Naive thymus-derived CD4-positive, alpha-beta T cell (primary cell): ENCODE results near the gene KIAA0825. TPM values are rescaled to one million over a fixed set of nuclear protein-coding genes. Genes with fewer than 3 reads are reported as not detected.

ENCODE experiments used
- ATAC-seq: fragments of 150-1000 bp; cut with Tn5 transposase; 2 replicates; pipeline ENCODE4 v1.10.0; 2021; ENCODE audit warnings: mild to moderate bottlenecking, moderate library complexity
- CTCF ChIA-PET: fragments of 350-600 bp; sonication (Branson Sonifier 250); formaldehyde crosslinking; loops from one replicate; lab custom pipeline; 2021; ENCODE audit warnings: antibody characterized with exemption; lab: Charles Lee
- POLR2A ChIA-PET: fragments of 350-600 bp; sonication (Branson Sonifier 250); formaldehyde crosslinking; loops from one replicate; lab custom pipeline; 2021; ENCODE audit warnings: antibody characterized with exemption, inconsistent platforms; lab: Charles Lee
- DNase-seq, 9 donors: peaks; one replicate each; pipeline versions ENCODE4 v3.0.0 to v3.0.0-alpha.2; 2020 to 2022; ENCODE audit warnings: mixed read lengths in 1 of 9
- H3K27ac ChIP-seq: one replicate; pipeline ENCODE4 v1.7.0; 2013; ENCODE audit warnings: mild to moderate bottlenecking, low read depth, low read length, moderate library complexity
- H3K27me3 ChIP-seq, 2 donors: one replicate each; pipeline ENCODE4 v1.7.0; 2013; ENCODE audit warnings: low read length in 2 of 2, mild to moderate bottlenecking in 2 of 2, moderate library complexity in 2 of 2; ENCODE audit not compliant: control insufficient read depth in 2 of 2, insufficient read depth in 2 of 2
- H3K36me3 ChIP-seq, 3 experiments: 1 replicate in 2 of 3; 2 replicates in 1 of 3; pipeline ENCODE4 v1.7.0; 2013; ENCODE audit warnings: low read length in 3 of 3, mild to moderate bottlenecking in 3 of 3, moderate library complexity in 1 of 3; ENCODE audit not compliant: insufficient read depth in 3 of 3, control insufficient read depth in 2 of 3
- H3K4me1 ChIP-seq, 2 donors: one replicate each; pipeline ENCODE4 v1.7.0; 2013; ENCODE audit warnings: low read length in 2 of 2, mild to moderate bottlenecking in 2 of 2, moderate library complexity in 1 of 2; ENCODE audit not compliant: control insufficient read depth in 2 of 2, insufficient read depth in 2 of 2
- H3K4me3 ChIP-seq: 2 replicates; pipeline ENCODE4 v1.7.0; 2013; ENCODE audit warnings: mild to moderate bottlenecking, low read length
- H3K9me3 ChIP-seq, 3 experiments: 1 replicate in 2 of 3; 2 replicates in 1 of 3; pipeline ENCODE4 v1.7.0; 2013; ENCODE audit warnings: low read length in 3 of 3; ENCODE audit not compliant: control insufficient read depth in 2 of 3
- H3K27ac Mint-ChIP-seq, 9 donors: one replicate each; pipeline ENCODE4 v1.8.0; 2020 to 2022; ENCODE audit warnings: mixed read lengths in 9 of 9, mild to moderate bottlenecking in 8 of 9, moderate library complexity in 5 of 9, inconsistent platforms in 2 of 9
- H3K27me3 Mint-ChIP-seq, 5 donors: one replicate each; pipeline ENCODE4 v1.8.0; 2021 to 2022; ENCODE audit warnings: mixed read lengths in 5 of 5, mild to moderate bottlenecking in 1 of 5
- H3K36me3 Mint-ChIP-seq, 5 donors: one replicate each; pipeline ENCODE4 v1.8.0; 2020 to 2022; ENCODE audit warnings: mixed read lengths in 5 of 5, mild to moderate bottlenecking in 3 of 5, inconsistent platforms in 1 of 5
- H3K4me1 Mint-ChIP-seq, 7 donors: one replicate each; pipeline ENCODE4 v1.8.0; 2020 to 2022; ENCODE audit warnings: mixed read lengths in 7 of 7, mild to moderate bottlenecking in 3 of 7, inconsistent platforms in 1 of 7
- H3K4me3 Mint-ChIP-seq, 10 donors: one replicate each; pipeline ENCODE4 v1.8.0; 2020 to 2022; ENCODE audit warnings: mild to moderate bottlenecking in 10 of 10, mixed read lengths in 10 of 10, moderate library complexity in 6 of 10, inconsistent platforms in 2 of 10
- H3K9me3 Mint-ChIP-seq, 11 donors: one replicate each; pipeline ENCODE4 v1.8.0; 2020 to 2022; ENCODE audit warnings: mixed read lengths in 11 of 11, mild to moderate bottlenecking in 4 of 11, inconsistent platforms in 1 of 11, moderate library complexity in 1 of 11
- intact Hi-C, 2 donors: fragments of 100-400 bp; cut with micrococcal nuclease; formaldehyde crosslinking; loops; one replicate each; pipeline ENCODE4 v1.15.1; 2023
- polyA plus RNA-seq, 2 donors: library from polyadenylated mRNA; unstranded; fragments of 300-500 nt; fragmentation: Illumina TruSeq; gene quantifications; one replicate each; pipeline ENCODE4 v1.2.3, GENCODE V29; 2021
- total RNA-seq, 6 experiments: library from RNA in 5 of 6; stranded (reverse) in 5 of 6; gene quantifications; 1 replicate in 5 of 6; 2 replicates in 1 of 6; pipeline ENCODE4 v1.2.3 and lab custom pipeline; 2021 to 2026

The KIAA0825 gene
- total and polyA plus RNA-seq, 7 experiments from 2014 or later = 0.38 to 3.2 (median 1.3) TPM

GRCh38 chr5:94420885-94421284, 197.5 kb downstream of the KIAA0825 start:
- Histone ChIP-seq H3K36me3 (no peaks in the 10 kb centered on the region), H3K4me1 (no peaks in the 10 kb centered on the region), H3K27me3 (no peaks in the 10 kb centered on the region), H3K27ac (no peak overlapping the region), H3K4me3 (no peak overlapping the region), H3K9me3 (no peaks in the 10 kb centered on the region)
- H3K27me3 Mint-ChIP-seq = no peaks in the 10 kb centered on the region
- CTCF ChIA-PET = no interaction called here
- ATAC-seq (no peak), DNase-seq (no peak)
- no peaks in the 10 kb centered on the region for H3K36me3 Mint-ChIP-seq
- peaks cover 0 to 3% (median 0%) of the 10 kb centered on the region in 11 donors for H3K9me3 Mint-ChIP-seq
- intact Hi-C loops = no loop called here
- H3K4me1 Mint-ChIP-seq = peaks cover 0 to 5% (median 0%) of the 10 kb centered on the region in 7 donors
- H3K27ac Mint-ChIP-seq = no peak overlapping the region
- H3K4me3 Mint-ChIP-seq = no peak overlapping the region
- POLR2A ChIA-PET = no interaction called here

GRCh38 chr5:94415798-94416197, 202.6 kb downstream of the KIAA0825 start:
- intact Hi-C loops = no loop called here

GRCh38 chr5:94409440-94409839, 209.0 kb downstream of the KIAA0825 start:
- Mint-ChIP-seq H3K36me3 (peaks cover 0 to 28% (median 15%) of the 10 kb centered on the region in 5 donors), H3K9me3 (peaks cover 0 to 19% (median 6%) of the 10 kb centered on the region in 11 donors), H3K27me3 (no peaks in the 10 kb centered on the region), H3K27ac (no peak overlapping the region), H3K4me3 (no peak overlapping the region), H3K4me1 (peaks cover 0 to 2% (median 0%) of the 10 kb centered on the region in 7 donors)
- no peak for DNase-seq
- ChIA-PET CTCF (no interaction called here), POLR2A (no interaction called here)
- Histone ChIP-seq H3K4me3 (no peak overlapping the region), H3K36me3 (no peaks in the 10 kb centered on the region), H3K4me1 (no peaks in the 10 kb centered on the region), H3K9me3 (no peaks in the 10 kb centered on the region), H3K27ac (no peak overlapping the region), H3K27me3 (no peaks in the 10 kb centered on the region)
- intact Hi-C loops = no loop called here
- no peak for ATAC-seq

More at GRCh38 chr5:94415798-94416197, 202.6 kb downstream of the KIAA0825 start:
- no peaks in the 10 kb centered on the region for H3K9me3 ChIP-seq
- Mint-ChIP-seq H3K4me3 (no peak overlapping the region), H3K27ac (no peak overlapping the region), H3K9me3 (peaks cover 0 to 3% (median 0%) of the 10 kb centered on the region in 11 donors), H3K36me3 (peaks cover 0 to 8% (median 0%) of the 10 kb centered on the region in 5 donors), H3K27me3 (no peaks in the 10 kb centered on the region), H3K4me1 (peaks cover 0 to 2% (median 0%) of the 10 kb centered on the region in 7 donors)
- H3K36me3 ChIP-seq = no peaks in the 10 kb centered on the region
- no peak overlapping the region for H3K4me3 ChIP-seq
- no peak for DNase-seq
- H3K27me3 ChIP-seq = no peaks in the 10 kb centered on the region
- POLR2A ChIA-PET = no interaction called here
- ATAC-seq = no peak
- CTCF ChIA-PET = no interaction called here
- no peak overlapping the region for H3K27ac ChIP-seq
- H3K4me1 ChIP-seq = no peaks in the 10 kb centered on the region

GRCh38 chr5:94407023-94407422, 211.4 kb downstream of the KIAA0825 start:
- Histone ChIP-seq H3K27me3 (no peaks in the 10 kb centered on the region), H3K4me3 (no peak overlapping the region), H3K9me3 (no peaks in the 10 kb centered on the region), H3K4me1 (no peaks in the 10 kb centered on the region), H3K36me3 (no peaks in the 10 kb centered on the region), H3K27ac (no peak overlapping the region)
- Mint-ChIP-seq H3K4me1 (no peaks in the 10 kb centered on the region), H3K4me3 (no peak overlapping the region), H3K9me3 (peaks cover 0 to 19% (median 6%) of the 10 kb centered on the region in 11 donors), H3K36me3 (peaks cover 0 to 37% (median 15%) of the 10 kb centered on the region in 5 donors), H3K27ac (no peak overlapping the region), H3K27me3 (no peaks in the 10 kb centered on the region)
- intact Hi-C loops = no loop called here
- DNase-seq (no peak), ATAC-seq (no peak)
- ChIA-PET CTCF (no interaction called here), POLR2A (no interaction called here)

GRCh38 chr5:94403483-94403882, 214.9 kb downstream of the KIAA0825 start:
- no peak for DNase-seq
- Histone ChIP-seq H3K36me3 (no peaks in the 10 kb centered on the region), H3K4me3 (no peak overlapping the region), H3K9me3 (no peaks in the 10 kb centered on the region), H3K4me1 (no peaks in the 10 kb centered on the region), H3K27ac (no peak overlapping the region), H3K27me3 (no peaks in the 10 kb centered on the region)
- H3K9me3 Mint-ChIP-seq = peaks cover 0 to 4% (median 0%) of the 10 kb centered on the region in 11 donors
- H3K4me3 Mint-ChIP-seq = no peak overlapping the region
- ChIA-PET POLR2A (no interaction called here), CTCF (no interaction called here)
- no peaks in the 10 kb centered on the region for H3K27me3 Mint-ChIP-seq
- no peak for ATAC-seq
- H3K27ac Mint-ChIP-seq = no peak overlapping the region
- peaks cover 0 to 22% (median 5%) of the 10 kb centered on the region in 5 donors for H3K36me3 Mint-ChIP-seq
- intact Hi-C loops = no loop called here
- no peaks in the 10 kb centered on the region for H3K4me1 Mint-ChIP-seq

- ChIA-PET POLR2A (no interaction called here), CTCF (no interaction called here)
- peaks cover 0 to 15% (median 0%) of the 10 kb centered on the region in 5 donors for H3K36me3 Mint-ChIP-seq
These were observed 216.3 kb downstream of the KIAA0825 start for GRCh38 chr5:94402096-94402495.

GRCh38 chr5:94397508-94397907, 220.9 kb downstream of the KIAA0825 start:
- Histone ChIP-seq H3K36me3 (no peaks in the 10 kb centered on the region), H3K9me3 (no peaks in the 10 kb centered on the region), H3K27me3 (no peaks in the 10 kb centered on the region), H3K27ac (no peak overlapping the region), H3K4me1 (no peaks in the 10 kb centered on the region), H3K4me3 (no peak overlapping the region)
- ChIA-PET CTCF (no interaction called here), POLR2A (no interaction called here)
- Mint-ChIP-seq H3K27ac (no peak overlapping the region), H3K27me3 (peaks cover 0 to 3% (median 0%) of the 10 kb centered on the region in 5 donors), H3K4me3 (no peak overlapping the region), H3K36me3 (peaks cover 0 to 11% (median 0%) of the 10 kb centered on the region in 5 donors), H3K4me1 (no peaks in the 10 kb centered on the region), H3K9me3 (peaks cover 0 to 4% (median 0%) of the 10 kb centered on the region in 11 donors)
- DNase-seq (no peak), ATAC-seq (no peak)
- intact Hi-C loops = no loop called here

More at GRCh38 chr5:94402096-94402495, 216.3 kb downstream of the KIAA0825 start:
- Mint-ChIP-seq H3K27ac (no peak overlapping the region), H3K27me3 (peaks cover 0 to 3% (median 0%) of the 10 kb centered on the region in 5 donors), H3K4me1 (no peaks in the 10 kb centered on the region), H3K9me3 (peaks cover 0 to 4% (median 0%) of the 10 kb centered on the region in 11 donors), H3K4me3 (no peak overlapping the region)
- Histone ChIP-seq H3K9me3 (no peaks in the 10 kb centered on the region), H3K4me1 (no peaks in the 10 kb centered on the region), H3K4me3 (no peak overlapping the region), H3K36me3 (no peaks in the 10 kb centered on the region), H3K27me3 (no peaks in the 10 kb centered on the region), H3K27ac (no peak overlapping the region)
- intact Hi-C loops = no loop called here
- DNase-seq (no peak), ATAC-seq (no peak)
